ENCODE results near the gene KRTAP5-5.
"Not testable (repeated sequence)": the region's sequence is repeated elsewhere in the genome, so short reads cannot be mapped to it uniquely, and the experiment has no call there.

The KRTAP5-5 gene

DNA sequence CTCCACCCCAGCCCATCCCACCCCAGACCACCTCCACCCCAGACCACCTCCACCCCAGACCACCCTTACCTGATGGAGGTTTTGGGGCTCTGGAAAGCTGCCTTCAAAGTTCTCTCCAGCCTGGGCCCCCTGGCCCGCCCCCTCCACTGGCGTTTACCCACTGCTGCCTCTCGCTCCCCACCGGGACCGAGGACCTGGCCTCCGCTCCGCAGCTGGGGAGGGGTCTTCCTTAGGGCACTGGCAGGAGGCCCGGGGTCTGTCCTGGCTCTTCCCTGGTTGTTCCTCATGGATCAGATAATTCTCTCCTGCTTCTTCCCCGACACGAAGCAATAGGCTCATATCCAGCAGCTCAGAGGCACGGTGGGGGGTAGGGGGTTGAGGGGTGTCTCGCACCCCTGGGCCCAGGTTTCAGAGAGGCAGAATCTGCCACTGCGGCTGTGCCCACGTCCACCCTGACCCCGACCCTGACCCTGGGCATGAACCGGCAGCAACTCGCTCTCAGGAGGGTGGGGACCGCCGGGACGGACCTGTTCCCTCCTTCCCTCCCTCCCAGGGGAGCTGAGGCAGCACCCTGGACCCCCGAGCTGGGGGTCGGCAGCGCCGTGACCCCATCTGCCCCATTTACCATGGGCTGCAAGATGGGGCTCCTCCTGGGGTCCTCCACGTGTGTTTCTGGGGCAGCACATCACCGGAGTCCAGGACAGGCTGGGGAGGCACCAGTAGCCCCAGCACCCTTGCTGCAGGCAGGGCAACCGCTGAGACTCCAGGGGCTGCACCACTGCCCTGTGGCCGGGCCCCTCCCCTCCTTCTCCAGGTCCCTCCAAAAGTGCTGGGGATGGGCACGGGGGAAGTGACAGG is 12.9 kb downstream of the KRTAP5-5 start:
- DNase-seq (ENCODE audit: low read depth): no peak

DNA sequence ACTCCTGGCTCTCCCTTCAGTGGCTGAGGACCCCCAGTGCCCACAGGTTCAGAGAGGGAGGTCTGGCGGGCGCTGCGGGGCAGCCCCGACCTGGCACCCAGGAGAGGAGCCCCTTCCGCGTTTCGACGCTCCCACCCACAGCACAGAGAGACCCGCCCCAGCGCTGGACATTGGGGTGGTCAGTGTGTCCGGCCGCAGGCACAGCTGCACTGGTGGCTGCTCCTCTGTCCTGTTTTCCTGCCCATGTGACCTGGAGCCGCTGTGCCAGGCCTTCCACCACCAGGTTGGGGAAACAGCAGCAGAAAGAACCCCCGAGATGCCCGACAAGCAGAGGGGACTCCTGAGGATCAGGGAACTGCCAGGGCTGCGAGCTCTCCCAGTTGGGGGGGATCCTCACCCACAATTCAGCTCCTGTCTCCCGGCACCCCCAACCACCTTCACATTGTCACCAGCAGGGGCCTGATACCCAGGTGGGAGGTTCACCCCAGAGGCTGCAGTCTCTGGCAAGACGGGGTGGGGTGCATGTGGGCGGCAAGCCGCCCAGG is 13.6 kb downstream of the KRTAP5-5 start:
- DNase-seq (ENCODE audit: low read depth): no peak

DNA sequence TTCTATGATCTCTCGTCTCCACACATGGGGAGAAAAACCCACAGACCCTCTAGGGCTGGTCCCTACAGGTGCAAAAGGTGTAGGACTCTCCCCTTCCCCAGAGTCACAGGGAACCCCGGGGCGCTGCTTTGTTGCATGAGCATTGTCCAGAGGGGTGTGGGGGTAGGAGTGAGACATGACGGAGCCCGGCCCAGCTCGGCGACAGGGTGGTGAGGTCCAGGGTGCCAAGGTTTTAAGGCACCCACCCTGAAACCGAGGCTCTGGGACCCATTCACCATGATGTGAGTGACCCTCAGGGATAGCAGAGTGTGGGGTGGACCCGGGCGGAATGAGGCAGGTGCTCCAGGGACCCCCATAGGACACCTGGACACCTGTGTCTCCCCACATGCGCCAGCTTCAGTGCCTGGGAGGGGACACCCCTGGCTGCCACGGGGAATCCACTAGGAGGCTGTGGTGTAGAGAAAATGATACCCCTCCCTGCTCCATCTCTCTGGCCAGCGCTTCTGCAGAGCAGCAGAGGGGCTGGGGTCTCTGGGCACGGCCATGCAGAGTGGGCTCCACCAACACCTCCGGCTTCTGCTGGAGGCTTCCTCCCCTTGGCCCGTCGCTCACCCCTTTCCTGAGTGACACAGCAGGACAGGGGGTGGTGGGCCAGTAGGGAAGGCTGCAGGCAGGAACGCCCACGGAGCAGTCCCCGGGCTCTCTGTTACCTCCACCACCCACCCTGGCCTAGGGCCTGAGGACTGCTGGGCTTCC is 15.2 kb downstream of the KRTAP5-5 start:
- no peak for DNase-seq (ENCODE audit: low read depth)

DNA sequence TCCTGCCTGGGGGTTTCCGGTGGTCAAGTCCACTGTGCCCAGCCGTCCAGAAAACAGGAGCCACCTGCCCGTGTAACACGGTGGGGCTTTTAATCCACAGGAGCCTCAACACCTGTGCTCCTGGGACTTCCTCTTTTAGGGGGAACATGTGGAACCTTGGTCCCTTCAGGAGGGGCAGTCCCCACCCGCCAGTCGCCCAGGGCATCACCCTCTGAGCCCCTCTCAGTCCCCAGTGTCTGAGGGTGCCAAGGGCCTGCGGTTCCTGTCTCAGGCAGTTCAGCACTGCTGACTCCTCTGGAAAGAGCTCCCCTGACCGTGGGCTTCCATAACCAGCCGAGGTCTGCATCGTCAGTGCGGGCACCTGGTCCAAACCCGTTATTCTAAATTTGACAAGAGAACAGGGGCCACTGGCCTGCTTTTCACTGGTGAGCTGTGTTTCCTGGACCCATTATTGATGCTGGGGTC is 15.8 kb downstream of the KRTAP5-5 start:
- DNase-seq (ENCODE audit: low read depth): no peak

DNA sequence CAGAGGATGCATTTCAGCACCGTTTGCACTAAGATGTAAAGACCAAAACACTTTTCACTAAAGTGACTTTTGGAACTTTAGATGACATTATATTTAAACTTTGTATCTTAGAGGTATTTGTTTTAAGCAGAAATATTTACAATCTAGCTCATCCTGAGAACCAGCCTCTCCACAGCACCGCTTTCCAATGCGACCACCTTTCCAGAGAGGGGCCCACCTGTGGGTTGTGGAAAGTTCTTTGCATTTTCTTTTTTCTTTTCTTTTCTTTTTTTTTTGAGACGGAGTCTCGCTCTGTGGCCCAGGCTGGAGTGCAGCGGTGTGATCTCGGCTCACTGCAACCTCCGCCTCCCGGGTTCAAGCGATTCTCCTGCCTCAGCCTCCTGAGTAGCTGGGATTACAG is 17.0 kb downstream of the KRTAP5-5 start:
- not testable (repeated sequence) for DNase-seq (ENCODE audit: low read depth)

DNA sequence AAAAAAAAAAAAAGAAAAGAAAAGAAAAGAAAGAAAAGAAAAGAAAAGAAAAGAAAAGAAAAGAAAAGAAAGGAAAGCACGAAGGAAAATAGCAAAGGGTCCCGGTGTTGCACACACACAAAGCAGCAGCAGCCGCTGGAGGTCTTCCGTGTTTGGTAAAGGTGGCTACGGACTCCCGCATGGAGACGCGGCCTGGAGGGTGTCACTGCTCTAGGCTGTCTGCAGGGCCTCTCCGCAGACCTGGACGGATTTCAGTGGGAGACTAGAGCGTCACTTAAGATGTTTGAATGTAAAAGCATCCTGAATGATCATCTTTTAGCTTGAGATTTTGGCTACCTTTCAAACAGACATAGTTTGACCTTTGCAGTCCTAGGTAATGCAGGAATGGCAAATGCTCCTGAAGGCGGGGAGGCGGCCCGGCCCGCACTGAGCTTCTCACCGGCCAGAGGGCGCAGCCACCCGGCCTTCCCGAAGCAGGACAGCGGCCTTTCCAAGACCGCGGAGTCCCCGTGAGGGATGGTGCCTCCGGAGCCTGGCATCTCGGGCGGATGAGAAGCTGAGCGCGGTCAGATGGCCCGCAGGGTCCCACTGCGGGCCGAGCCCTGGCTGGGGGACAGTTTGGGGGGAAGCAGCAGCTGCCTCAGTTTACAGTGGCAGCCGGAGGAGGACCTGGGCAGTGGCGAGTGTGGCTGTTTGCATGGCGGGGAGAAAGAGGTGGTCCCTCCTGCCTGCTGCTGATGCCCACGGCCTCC is 18.5 kb downstream of the KRTAP5-5 start:
- no peak for DNase-seq (ENCODE audit: low read depth)

DNA sequence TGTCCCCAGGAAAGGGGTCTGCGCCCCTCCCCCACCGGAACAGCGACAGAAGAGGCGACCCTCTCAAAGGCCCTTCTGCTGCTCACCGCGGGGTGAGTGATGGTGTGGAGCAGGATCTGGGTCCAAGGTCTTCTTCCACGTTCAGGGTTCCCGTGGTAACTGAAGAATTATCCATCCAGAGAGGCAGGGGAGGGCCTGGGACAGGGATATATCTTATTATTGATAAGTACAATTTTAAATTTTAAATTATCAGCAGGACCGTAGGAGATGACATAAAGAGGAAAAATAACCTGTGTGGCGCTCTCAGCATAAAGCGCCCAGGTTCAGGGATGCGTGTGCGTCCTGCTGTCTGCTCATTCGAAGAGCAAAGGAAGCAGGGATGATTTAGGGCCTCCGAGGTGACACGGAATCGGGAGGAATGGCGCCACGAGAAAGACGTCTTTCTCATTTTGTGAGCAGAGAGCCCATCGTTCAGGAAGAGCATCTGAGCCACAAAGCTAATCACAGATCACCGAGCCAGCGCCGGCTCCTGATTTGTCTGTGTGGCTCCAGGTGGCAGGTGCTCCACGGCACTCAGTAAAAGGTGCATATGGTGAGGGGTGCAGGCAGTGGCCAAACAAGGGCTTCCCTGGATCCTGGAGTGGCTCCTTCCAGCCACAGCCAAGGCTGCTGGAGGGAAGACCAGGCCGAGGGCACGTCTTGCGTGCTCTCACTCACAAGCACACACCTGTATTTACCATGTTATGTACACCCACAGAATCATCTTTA is 19.3 kb downstream of the KRTAP5-5 start:
- DNase-seq (ENCODE audit: low read depth): no peak

DNA sequence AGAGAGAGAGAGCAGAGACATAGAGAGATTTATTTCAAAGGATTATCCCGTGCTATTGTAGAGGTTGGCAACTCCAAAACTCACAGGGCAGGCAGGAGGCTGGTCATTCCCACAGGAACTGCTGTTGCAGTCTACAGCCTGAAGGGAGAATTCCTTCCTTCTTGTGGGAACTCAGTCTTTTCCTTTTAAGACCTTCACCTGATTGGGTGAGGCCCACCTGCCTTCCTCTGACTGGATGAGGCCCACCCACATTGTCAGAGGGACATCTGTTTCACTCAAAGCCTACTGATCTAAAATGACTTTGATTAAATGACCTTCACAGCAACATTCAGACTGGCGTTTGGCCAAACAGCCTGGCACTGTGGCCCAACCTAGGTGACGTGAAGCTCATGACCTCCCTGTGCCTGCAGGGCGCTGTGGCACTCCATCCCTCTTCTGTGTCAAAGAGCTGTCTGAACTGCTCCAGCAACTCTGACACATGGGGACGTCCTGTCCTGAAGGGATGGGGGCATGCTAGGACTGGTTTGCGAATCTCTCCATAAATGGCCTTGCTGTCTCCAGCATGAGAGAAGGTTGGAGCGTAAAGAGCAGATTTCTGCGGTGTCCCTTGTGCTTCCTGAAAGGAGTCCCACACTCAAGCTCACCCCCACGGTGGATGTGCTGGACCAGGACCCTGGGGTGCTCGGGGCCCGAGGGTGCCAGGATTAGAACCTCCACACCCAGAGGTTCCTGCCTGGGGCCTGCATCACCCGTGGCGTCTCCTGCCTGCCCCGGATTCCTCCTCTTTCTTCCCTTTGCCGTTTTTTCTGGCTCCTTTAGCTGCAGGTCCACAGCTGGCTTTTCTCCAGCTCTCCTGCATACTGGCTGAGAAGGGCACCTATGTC is 20.7 kb downstream of the KRTAP5-5 start:
- no peak for DNase-seq (ENCODE audit: low read depth)

DNA sequence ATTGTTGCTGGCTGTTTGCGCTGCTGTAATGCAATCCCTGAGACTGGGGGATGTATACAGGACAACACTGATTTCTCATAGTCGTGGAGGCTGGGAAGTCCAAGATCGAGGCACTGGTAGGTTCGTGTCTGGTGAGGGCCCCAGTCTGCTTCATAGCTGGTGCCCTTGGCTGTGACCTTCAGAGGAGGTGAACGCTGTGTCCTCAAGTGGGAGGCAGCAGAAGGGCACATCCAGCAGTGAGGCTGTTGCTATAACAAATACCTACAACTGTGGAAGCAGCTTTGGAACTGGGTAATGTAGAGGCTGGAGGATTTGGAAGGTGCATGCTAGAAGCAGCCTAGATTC is 21.3 kb downstream of the KRTAP5-5 start:
- no peak for DNase-seq (ENCODE audit: low read depth)

DNA sequence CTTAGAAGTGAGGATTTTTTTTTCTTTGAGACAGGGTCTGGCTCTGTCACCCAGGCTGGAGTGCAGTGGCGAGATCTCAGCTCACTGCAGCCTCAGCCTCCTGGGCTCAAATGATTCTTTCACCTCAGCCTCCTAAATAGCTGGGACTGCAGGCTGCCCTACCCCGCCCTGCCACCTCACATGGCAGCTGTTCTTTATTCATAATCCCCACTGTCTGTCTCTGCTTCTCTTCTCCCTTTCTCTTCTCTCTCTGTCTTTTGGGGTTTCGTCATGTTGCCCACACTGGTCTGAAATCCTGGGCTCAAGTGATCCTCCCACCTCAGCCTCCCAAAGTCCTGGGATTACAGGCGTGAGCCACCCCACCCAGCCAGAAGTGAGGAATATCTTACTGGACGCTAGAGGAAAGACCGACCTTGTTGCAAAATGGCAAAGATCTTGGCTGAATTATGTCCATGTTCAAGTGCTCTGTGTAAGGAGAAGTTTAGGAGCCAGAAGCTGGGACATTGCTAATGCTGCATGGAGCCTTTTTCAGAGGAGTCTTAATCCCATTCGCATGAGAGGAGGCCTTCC is 21.9 kb downstream of the KRTAP5-5 start:
- DNase-seq (ENCODE audit: low read depth): no peak

DNA sequence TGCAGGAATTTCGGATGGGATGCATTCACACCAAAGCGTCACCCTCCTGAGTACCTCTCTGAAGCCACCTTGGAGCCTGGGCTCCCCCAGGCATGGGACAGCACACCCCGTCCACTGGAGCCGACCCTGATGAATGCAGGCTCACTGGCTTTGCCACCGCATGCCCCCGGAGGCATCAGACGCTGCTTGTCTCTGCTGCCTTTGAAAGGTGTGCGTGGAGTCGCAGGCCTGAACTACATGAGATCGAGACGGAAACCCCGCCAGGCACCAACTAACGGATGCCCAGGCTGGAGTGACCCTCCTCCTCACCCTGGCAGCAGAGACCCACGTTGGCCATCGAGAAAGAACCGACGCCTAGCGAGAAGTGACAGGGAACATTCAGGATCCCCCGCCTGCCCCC is 22.5 kb downstream of the KRTAP5-5 start:
- no peak for DNase-seq (ENCODE audit: low read depth)

DNA sequence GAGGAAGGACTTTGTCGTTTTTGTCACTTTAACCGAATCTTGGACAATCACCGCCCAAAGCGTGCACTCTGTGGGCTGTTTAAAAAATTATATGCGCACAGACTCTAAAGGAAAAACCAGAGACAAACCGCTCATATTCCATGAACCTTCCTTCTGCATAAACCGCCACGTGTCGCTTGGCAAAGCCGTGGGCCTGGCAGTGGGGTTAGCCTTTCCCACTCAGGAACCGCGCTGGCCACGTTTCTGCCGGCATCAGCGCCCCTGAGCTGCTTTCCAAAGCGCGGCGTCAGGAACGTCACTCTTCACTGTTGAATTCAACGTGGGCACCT is 22.8 kb downstream of the KRTAP5-5 start:
- DNase-seq (ENCODE audit: low read depth): no peak

DNA sequence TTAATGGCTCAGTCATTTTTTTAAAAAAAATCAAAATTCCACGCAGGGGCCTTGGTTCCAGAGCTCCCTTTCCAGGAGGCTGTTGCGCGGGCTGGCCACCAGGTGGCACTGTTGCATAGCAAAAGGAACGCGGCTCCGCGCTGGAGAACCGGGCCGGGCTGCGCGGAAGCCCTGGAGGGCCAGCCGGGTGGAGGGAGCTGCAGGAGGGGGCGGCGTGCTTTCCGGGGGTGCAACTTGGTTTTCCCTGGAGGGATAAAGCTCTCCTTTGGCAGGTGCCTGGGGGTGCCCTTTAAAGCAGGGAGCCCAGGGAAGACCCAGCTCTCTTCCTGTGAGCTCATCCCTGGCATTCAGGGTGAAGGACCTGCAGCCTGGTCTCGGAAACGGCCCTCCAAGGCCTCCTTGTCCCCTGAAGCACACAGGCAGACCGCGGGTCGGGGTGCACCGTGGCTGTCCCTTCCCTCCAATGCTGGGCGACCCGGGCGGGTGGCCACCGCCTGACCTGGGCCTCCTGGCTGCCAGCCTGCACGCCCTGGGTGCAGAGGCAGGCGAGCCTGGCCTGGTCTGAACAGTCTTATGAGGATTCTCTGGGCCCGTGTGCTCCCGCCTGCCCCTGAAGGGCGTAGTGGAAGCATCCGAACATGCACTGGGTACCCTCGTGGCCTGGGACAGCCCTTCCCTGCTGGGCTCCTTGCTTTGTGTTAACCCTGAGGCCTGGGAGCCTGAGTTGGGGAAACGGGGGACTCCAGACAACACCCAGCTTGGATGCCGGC is 23.4 kb downstream of the KRTAP5-5 start:
- DNase-seq (ENCODE audit: low read depth): peak; percentile 12

DNA sequence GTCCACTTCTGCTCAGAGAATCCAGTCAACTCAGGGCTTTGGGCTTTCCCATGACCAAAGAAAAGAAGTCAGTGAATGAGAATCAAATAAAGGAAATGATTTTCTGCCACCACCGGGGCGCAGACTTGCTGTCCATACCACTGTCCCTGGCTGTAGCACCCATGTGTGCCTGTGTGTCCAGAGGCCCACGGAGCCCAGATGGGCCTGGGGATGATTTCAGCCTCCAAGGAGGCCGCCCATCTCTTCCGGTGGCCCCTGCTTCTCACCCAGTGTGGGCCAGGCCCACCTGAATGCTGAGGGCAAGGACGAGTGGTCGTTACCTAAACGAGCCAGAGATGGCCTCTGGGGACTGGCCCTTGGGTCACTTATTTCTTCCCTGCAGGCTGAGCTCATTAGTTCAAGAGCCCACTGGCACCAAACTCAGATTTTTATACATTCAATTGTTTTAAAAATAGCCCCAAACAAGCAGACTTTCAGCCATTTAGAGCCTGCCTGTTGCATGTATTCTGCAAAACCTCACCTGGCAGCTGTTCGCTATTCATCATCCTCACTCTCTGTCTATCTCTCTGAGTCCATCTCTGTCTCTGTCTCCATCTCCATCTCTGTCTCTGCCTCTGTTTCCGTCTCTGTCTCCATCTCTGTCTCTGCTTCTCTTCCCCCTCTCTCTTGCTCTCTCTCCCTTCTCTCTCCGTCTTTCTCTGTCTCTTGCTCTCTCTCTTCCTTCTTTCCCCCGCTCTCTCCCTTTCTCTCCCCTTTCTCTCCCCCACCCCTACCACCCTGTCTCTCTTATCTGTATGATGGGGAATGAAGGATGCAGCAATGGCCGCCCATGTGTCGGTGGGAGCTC is 24.2 kb downstream of the KRTAP5-5 start:
- DNase-seq (ENCODE audit: low read depth): no peak

DNA sequence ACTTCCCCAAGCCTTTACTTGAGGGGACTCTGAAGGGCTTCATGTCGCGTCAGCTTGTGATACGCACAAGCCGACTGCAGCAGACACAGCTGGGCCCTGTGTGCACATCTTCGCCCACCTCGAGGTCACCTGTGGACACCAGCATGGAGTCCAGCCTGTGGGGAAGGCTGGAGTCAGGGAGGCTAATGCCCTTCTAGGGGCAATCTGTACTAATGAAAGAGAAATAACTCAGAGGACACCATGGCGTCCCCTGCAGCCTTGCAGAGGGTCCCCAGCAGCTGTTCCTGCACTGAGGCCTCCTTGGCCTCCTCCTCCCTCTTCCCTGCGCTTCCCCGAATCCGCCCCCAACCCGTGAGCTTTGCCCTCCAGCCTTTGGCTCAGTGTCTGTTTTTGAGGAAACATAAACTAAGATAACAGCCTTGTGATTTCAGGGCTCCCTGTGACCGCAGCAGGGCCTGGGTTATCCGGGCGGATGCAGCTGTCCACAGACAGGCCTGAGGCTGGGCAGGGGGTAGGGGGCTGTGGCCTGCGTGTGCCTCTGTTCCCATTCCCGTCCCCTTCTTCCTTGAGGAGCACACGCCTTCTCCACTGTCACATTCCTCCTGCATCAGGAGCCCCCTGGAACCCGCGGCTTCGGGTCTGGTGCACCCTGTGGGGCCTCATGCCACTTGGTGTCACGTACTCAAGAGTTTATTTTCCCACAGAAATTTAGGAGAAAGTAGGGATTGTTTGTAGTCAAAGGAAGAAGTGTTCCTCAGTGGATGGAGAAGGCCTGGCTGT is 25.0 kb downstream of the KRTAP5-5 start:
- DNase-seq (ENCODE audit: low read depth): no peak

DNA sequence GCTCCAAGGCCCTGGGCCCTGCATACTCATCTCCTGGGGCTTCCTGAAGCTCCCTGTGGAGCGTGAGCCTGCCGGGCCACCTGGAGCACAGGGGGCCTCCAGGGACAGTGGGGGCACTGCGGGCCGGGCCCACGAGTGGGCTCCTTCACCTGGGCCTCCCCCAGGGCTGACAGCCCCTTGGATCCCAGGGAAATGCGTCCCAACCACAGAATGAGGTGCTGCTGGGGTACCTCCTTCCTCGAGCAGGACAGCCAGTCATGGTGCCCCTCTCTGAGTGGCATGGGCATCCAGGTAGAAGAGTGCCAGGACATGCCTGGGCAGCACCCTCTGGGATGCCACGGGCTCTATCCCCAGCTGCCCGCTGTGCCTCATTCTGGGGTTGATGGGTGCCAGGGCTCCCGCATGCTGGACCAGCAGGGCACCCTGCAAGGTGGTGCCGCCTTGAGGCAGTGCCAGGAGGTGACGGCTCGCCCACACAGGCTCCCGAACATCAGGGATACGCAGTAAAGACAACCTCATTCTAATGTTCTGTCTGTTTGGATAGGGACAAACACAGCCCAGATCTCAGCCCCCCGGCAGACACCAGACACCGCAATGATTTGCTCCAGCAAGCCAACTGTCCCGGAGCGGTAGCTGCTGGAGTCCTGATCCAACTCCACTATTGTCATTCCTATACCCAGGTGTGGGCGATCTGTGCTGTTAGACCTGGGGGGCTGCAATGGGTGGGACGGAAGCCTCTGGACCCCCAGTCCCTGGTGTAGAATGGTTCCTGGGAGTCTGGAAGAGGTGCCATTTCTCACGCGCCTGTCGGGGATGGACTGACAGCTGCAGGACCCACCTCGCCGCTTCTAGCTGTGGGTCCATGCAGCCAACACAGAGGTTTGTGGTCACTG is 25.8 kb downstream of the KRTAP5-5 start:
- DNase-seq (ENCODE audit: low read depth): no peak

DNA sequence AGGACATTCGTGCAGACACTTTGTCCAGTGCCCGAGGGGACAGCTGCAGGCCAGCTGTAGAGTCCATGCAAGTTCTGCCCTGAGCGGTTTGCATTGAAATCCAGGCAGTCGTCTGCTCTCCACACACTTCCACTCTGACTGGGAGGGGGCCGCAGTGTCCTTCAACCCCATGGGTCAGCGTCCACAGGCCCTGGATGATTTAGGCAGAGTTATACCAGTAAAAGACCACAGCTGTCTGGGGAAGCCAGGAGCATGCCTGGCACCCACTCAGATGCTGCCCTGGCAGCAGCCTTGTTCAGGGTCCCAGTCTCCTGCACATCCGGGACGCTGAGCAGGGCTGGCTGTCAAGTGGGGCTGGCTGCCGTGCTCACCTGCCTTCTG is 26.5 kb downstream of the KRTAP5-5 start:
- no peak for DNase-seq (ENCODE audit: low read depth)

All from fibroblast of the conjunctiva (primary cell).